ENCODE results near the gene CCDC178.

DNA sequence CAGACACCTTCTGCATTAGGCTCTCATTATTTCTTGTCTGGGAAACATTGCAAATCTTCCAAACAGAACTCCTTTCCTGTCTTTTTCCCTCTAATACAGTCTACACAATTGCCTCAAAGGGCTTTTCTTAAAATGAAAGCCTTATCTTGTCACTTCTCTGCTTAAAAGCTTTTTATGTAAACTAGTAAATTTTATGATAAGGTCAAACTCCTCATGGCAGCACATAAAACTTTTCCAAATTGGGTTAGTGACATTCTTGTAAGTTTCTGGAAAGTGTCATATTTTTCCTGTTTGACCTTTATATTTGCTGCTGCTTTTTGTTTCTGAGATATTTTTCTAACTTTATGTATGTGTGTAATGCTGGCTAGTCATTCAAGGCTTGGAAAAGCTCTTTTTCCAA lies 406.3 kb downstream of the CCDC178 start:
- TF ChIP-seq, protein P1, sequence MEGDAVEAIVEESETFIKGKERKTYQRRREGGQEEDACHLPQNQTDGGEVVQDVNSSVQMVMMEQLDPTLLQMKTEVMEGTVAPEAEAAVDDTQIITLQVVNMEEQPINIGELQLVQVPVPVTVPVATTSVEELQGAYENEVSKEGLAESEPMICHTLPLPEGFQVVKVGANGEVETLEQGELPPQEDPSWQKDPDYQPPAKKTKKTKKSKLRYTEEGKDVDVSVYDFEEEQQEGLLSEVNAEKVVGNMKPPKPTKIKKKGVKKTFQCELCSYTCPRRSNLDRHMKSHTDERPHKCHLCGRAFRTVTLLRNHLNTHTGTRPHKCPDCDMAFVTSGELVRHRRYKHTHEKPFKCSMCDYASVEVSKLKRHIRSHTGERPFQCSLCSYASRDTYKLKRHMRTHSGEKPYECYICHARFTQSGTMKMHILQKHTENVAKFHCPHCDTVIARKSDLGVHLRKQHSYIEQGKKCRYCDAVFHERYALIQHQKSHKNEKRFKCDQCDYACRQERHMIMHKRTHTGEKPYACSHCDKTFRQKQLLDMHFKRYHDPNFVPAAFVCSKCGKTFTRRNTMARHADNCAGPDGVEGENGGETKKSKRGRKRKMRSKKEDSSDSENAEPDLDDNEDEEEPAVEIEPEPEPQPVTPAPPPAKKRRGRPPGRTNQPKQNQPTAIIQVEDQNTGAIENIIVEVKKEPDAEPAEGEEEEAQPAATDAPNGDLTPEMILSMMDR (conservative IDR thresholded peaks at IDR 0.05), result no peak
- no peak for TF ChIP-seq ZFX (IDR thresholded peaks at IDR 0.05)
